GM19025 (cell line): ENCODE results near the gene FAM81A.
"Not testable (repeated sequence)": the region's sequence is repeated elsewhere in the genome, so short reads cannot be mapped to it uniquely, and the experiment has no call there.

Experiments used
- ATAC-seq: cut with Tn5 transposase; IDR thresholded peaks from one replicate; pipeline ENCODE4 v1.9.1; 2021; ENCODE audit warnings: mild to moderate bottlenecking, low read depth, moderate library complexity; ENCODE audit not compliant: unreplicated experiment

FAM81A gene

GRCh38 chr15:59437817-59438624 lies at the start of gene FAM81A:
TSS of gene FAM81A (plus strand) at chr15:59438186. CDS start at chr15:59458627, 20,441 bp downstream.
- ATAC-seq = peak; percentile 84

GRCh38 chr15:59388670-59389069 lies 49.3 kb upstream of the FAM81A start:
- no peak for ATAC-seq

GRCh38 chr15:59392299-59392698 lies 45.7 kb upstream of the FAM81A start:
- no peak for ATAC-seq

GRCh38 chr15:59394166-59394661 lies 43.8 kb upstream of the FAM81A start:
- no peak for ATAC-seq

GRCh38 chr15:59396211-59396610 lies 41.8 kb upstream of the FAM81A start:
- no peak for ATAC-seq

- ATAC-seq = no peak
Measured at GRCh38 chr15:59396679-59397078, 41.3 kb upstream of the FAM81A start.

GRCh38 chr15:59398220-59398619 lies 39.8 kb upstream of the FAM81A start:
- ATAC-seq = no peak

- ATAC-seq = peak; percentile 80
Measured at GRCh38 chr15:59399465-59400102, 38.4 kb upstream of the FAM81A start.

GRCh38 chr15:59400103-59400813 lies 37.7 kb upstream of the FAM81A start:
- ATAC-seq = no peak

- not testable (repeated sequence) for ATAC-seq
Measured at GRCh38 chr15:59401051-59401823, 36.7 kb upstream of the FAM81A start.

- ATAC-seq = no peak
Measured at GRCh38 chr15:59401824-59402569, 36.0 kb upstream of the FAM81A start.

- ATAC-seq = no peak
Measured at GRCh38 chr15:59405079-59405478, 32.9 kb upstream of the FAM81A start.

GRCh38 chr15:59406446-59406845 lies 31.5 kb upstream of the FAM81A start:
- ATAC-seq = no peak

- ATAC-seq = no peak
Measured at GRCh38 chr15:59407946-59408345, 30.0 kb upstream of the FAM81A start.

- no peak for ATAC-seq
Measured at GRCh38 chr15:59410391-59410896, 27.5 kb upstream of the FAM81A start.

- ATAC-seq = no peak
Measured at GRCh38 chr15:59413577-59413976, 24.4 kb upstream of the FAM81A start.

- no peak for ATAC-seq
Measured at GRCh38 chr15:59416816-59417215, 21.2 kb upstream of the FAM81A start.

GRCh38 chr15:59419170-59419569 lies 18.8 kb upstream of the FAM81A start:
- ATAC-seq = no peak

GRCh38 chr15:59420108-59420507 lies 17.9 kb upstream of the FAM81A start:
- ATAC-seq = no peak
